Cardiac muscle cell (in vitro differentiated cells and primary cell): ENCODE measurements around the gene CX3CR1. TPM values are rescaled to one million over a fixed set of nuclear protein-coding genes. Genes with fewer than 3 reads are reported as not detected.

Experiments used
- DNase-seq, 2 donors: peaks; one replicate each; pipeline versions ENCODE4 v3.0.0 to v3.0.0-alpha.2; 2010 to 2017; ENCODE audit warnings: low read depth in 1 of 2, low spot score in 1 of 2
- H3K27ac ChIP-seq: fragments of 200-600 bp; sonication (generic); 2 replicates; pipeline ENCODE4 v1.5.1; 2016
- H3K27me3 ChIP-seq: fragments of 200-600 bp; sonication (generic); 2 replicates; pipeline ENCODE4 v1.6.0; 2016; ENCODE audit warnings: control low read depth
- H3K36me3 ChIP-seq: fragments of 200-600 bp; sonication (generic); 2 replicates; pipeline ENCODE4 v1.5.1; 2016; ENCODE audit warnings: control low read depth
- H3K4me1 ChIP-seq: fragments of 200-600 bp; sonication (generic); 2 replicates; pipeline ENCODE4 v1.8.1; 2017; ENCODE audit warnings: low read depth, mild to moderate bottlenecking, mixed run types
- H3K4me3 ChIP-seq: fragments of 200-600 bp; sonication (generic); 2 replicates; pipeline ENCODE4 v1.5.1; 2016; ENCODE audit warnings: mild to moderate bottlenecking
- H3K9me3 ChIP-seq: fragments of 200-600 bp; sonication (generic); 2 replicates; pipeline ENCODE4 v1.5.1; 2017; ENCODE audit warnings: low read depth, mild to moderate bottlenecking, control low read depth
- CTCF ChIP-seq: IDR thresholded peaks from 2 replicates; pipeline ENCODE4 v1.5.1; 2012; ENCODE audit warnings: low read depth, mild to moderate bottlenecking, low read length
- polyA plus RNA-seq: library from polyadenylated mRNA; unstranded; fragments of >200 nt; fragmentation: Nextera tagmentation; extraction: Ambion mirVana; gene quantifications from 2 replicates; pipeline ENCODE4 v1.2.1, GENCODE V29; 2016
- total RNA-seq: library from RNA; depleted of rRNA; stranded (reverse); fragments of >200 nt; gene quantifications from 2 replicates; pipeline ENCODE4 v1.2.3, GENCODE V29; 2016

The CX3CR1 gene
- total and polyA plus RNA-seq, 2 experiments from 2014 or later, result 0.48 to 2.6 TPM

- no peaks in the 10 kb centered on the region for H3K9me3 ChIP-seq
- TF ChIP-seq CTCF, result no peak
- no peak overlapping the region for H3K4me3 ChIP-seq
- no peaks in the 10 kb centered on the region for H3K27me3 ChIP-seq
- DNase-seq, result no peak
- no peaks in the 10 kb centered on the region for H3K4me1 ChIP-seq
- H3K27ac ChIP-seq, result no peak overlapping the region
- H3K36me3 ChIP-seq, result no peaks in the 10 kb centered on the region
These were observed 35.6 kb upstream of the CX3CR1 start for GRCh38 chr3:39315420-39315819.

DNA sequence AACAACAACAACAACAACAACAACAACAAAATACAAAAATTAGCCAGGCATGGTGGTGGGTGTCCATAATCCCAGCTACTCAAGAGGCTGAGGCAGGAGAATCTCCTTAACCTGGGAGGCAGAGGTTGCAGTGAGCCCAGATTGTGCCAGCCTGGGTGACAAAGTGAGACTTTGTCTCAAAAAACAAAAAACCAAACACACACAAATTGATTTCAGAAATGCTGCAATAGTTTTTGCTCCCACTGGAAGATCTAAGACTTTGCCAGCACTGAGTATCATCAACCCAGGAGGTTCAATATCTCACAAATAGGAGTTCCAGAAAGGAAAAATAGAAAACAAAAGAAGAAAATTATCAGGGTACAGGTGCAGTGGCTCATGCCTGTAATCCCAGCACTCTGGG, 33.5 kb upstream of the CX3CR1 start:
- no peak overlapping the region for H3K4me3 ChIP-seq
- no peak for TF ChIP-seq CTCF
- H3K9me3 ChIP-seq, result no peaks in the 10 kb centered on the region
- DNase-seq, result no peak
- no peaks in the 10 kb centered on the region for H3K36me3 ChIP-seq
- no peak overlapping the region for H3K27ac ChIP-seq
- H3K4me1 ChIP-seq, result no peaks in the 10 kb centered on the region
- no peaks in the 10 kb centered on the region for H3K27me3 ChIP-seq

DNA sequence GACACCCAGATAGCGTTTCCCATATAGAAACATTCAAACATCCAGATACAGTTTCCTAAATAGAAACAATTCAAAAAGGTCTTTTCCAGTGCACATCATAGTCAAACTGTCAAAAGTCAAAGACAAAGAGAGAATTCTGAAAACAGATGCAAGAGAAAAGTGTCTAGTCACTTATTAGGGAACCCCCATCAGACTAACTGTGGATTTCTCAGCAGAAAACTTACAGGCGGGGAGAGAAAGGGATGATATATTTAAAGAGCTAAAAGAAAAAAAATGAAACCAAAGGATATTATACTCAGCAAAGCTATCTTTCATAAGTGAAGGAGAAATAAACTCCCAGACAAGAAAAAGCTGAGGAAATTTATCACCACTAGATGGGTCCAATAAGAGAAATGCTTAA, 22.3 kb upstream of the CX3CR1 start:
- Histone ChIP-seq H3K36me3 (no peaks in the 10 kb centered on the region), H3K27ac (no peak overlapping the region), H3K27me3 (no peaks in the 10 kb centered on the region), H3K4me1 (no peaks in the 10 kb centered on the region), H3K4me3 (no peak overlapping the region), H3K9me3 (no peaks in the 10 kb centered on the region)
- no peak for TF ChIP-seq CTCF
- DNase-seq, result no peak

DNA sequence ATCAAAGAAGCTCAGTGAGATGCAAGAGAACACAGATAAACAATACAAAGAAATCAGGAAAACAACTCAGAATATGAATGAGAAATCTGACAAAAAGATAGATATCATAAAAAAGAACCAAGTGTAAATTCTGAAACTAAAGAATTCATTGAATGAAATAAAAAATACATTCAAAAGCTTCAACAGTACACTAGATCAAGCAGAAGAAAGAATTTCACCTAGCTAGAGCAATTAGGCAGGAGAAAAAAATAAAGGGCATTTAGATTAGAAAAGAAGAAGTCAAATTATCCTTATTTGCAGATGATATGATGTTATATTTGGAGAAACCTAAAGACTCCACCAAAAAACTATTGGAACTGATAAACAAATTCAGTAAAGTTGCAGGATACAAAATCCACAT, 19.4 kb upstream of the CX3CR1 start:
- no peaks in the 10 kb centered on the region for H3K36me3 ChIP-seq
- no peak for DNase-seq
- no peak overlapping the region for H3K27ac ChIP-seq
- H3K27me3 ChIP-seq, result no peaks in the 10 kb centered on the region
- peaks cover 9% of the 10 kb centered on the region for H3K4me1 ChIP-seq
- H3K4me3 ChIP-seq, result no peak overlapping the region
- TF ChIP-seq CTCF, result no peak
- no peaks in the 10 kb centered on the region for H3K9me3 ChIP-seq

DNA sequence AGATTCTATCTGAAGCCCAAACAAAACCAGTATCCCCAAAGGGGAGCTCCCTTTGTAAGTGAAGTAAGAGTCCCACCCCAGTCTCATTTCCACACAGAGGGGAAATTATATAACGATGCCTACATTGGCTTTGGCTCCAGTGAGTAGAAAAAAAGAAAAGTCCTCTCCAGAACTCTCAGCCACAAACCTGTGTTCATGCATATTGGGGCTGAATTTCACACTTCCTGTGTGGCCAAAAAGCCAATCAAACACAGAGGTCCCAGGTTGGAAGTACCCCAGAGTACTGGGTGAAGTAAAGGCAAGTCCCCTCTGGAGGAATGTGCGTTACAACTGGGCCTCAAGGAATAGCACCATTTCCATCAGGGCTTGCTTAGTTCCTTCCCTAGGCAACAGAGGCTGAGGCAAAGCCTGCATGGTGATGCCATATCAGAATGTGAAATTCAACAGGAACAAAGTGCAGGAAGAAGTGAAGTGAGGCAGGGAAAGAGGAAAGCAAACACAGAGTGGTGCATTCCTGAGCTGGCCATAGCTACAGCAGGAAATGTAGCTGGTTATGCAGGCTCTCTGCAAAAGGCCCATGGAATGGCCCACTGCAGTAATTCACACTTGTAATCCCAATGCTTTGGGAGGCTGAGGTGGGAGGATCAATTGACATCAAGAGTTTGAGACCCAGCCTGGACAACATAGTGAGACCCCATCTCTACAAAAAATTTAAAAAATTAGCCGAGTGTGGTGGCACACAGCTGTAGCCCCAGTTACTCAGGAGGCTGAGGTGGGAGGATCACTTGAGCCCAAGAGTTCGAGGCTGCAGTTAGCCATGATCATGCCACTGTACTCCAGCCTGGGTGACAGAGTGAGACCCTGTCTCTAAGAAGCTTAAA, 16.6 kb upstream of the CX3CR1 start:
- H3K9me3 ChIP-seq, result no peaks in the 10 kb centered on the region
- no peaks in the 10 kb centered on the region for H3K36me3 ChIP-seq
- DNase-seq, result no peak
- no peak overlapping the region for H3K27ac ChIP-seq
- peaks cover 10% of the 10 kb centered on the region for H3K4me1 ChIP-seq
- no peaks in the 10 kb centered on the region for H3K27me3 ChIP-seq
- TF ChIP-seq CTCF, result no peak
- H3K4me3 ChIP-seq, result no peak overlapping the region
